Activated CD4-positive, alpha-beta T cell treated with anti-CD3 and anti-CD28 coated beads, Interleukin-2, amount 50 U/mL, for 1 hour (primary cell): ENCODE measurements around the gene GUK1.
"Not testable (repeated sequence)": the region's sequence is repeated elsewhere in the genome, so short reads cannot be mapped to it uniquely, and the experiment has no call there.

ENCODE experiments used
- DNase-seq: peaks from one replicate; pipeline ENCODE4 v3.0.0-alpha.2; 2020

GUK1 gene

DNA sequence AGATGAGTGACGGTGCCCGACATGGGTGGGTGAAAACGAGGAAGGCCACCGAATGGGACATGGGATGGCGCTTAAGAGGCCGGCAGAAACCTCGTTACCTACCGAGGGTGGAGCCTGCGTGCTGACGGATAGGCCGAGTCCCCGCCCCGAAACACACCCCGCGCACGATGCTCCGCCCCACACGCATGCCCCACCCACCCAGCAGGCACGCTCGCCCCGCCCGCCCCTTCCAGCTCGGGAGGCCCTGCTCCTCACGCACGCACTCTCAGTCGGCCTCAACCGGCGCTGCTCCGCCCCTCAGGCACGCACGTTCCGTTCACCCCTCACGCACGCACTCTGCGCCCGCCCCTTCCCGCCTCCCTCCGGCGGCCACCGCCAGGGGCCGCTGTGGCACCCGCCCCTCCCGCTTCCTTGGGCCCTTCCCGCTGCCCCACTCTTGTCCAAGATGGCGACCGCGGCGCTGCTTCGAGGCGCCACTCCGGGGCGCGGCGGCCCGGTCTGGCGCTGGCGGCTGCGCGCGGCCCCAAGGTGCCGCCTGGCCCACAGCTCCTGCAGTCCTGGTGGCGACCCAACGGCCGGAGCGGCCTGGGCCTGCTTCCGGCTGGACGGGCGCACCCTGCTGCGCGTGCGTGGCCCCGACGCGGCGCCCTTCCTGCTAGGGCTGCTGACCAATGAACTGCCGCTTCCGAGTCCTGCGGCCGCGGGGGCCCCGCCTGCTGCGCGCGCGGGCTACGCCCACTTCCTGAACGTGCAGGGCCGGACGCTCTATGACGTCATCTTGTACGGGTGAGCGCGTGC is 25.5 kb downstream of the GUK1 start, which contains the start of gene IBA57:
IBA57 (plus strand) TSS at position 433 of the 798 bp plus-strand sequence; CDS start at position 446, 13 bp downstream.
- peak; percentile 100 for DNase-seq

- peak; percentile 61 for DNase-seq
Measured at GRCh38 chr1:228166170-228166936, 26.3 kb downstream of the GUK1 start.

DNA sequence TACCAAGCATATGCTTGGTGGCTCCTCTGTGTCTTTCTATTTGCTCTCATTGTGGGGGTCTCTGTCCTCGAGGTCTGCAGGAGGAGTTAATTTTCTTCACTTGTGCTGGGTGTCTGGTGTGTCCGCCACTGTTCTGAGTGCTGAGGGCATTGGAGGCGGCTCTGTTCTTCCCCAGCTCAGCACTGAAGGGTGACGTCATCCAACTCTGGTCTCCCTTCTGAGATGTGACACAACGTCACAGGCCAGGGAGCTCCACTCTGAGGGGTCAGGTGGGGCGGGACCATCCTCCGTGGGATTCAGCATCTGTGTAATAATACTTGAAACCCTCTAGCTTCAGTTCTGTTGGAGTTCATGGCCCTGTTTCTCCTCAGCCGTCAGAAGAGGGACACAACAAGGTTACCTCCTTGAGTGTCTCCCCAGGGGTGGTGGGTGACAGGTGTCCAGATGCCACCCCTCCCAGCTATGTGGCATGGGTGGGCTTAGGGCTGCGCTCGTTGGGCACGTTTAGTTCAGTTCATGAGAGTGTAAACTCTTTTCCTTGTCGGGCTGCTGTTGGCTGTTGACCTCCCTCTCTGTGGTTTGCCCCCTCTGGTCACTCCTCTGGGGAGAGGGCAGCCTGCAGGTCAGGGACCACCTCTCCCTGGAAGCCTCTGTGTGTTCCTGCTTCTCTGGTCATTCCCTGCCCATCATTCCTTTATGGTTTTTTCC is 28.6 kb downstream of the GUK1 start:
- no peak for DNase-seq

- no peak for DNase-seq
Measured at GRCh38 chr1:228169345-228169744, 29.3 kb downstream of the GUK1 start.

GRCh38 chr1:228170666-228171065 is 30.6 kb downstream of the GUK1 start:
- DNase-seq = no peak

DNA sequence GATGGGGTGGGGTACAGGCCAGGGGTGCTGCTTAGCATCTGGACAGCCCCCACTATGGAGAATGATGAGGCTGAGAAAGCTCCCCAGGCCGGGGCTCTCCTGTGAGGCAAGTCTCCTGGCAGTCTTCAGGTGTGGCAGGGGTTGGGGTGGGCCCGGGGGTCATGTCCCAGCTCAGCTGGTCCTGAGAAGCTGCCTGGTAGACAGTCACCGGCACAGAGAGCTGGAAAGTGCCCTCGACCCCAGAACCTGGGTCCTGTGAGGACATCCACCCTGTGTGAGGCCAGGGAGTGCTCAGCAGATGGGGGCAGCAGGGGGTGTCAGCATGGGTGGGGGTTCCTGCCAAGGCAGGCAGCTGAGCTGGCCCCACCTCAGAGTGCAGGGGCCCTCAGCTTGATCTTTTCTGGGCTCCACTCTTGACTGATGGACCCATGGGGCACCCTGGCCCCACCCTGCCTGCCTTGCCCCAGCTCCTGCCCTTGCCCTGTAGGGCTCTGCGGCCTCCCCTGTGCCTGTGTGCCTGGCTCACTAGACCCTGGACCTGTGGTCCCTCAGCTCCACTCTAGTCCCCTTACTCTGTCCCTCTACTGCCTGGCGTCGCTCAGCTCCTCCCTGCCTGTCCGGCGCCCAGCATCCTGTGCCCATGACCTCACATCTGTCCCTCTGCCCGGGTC is 31.3 kb downstream of the GUK1 start:
- DNase-seq = no peak

GRCh38 chr1:228172591-228173527 is 32.8 kb downstream of the GUK1 start:
- no peak for DNase-seq

DNA sequence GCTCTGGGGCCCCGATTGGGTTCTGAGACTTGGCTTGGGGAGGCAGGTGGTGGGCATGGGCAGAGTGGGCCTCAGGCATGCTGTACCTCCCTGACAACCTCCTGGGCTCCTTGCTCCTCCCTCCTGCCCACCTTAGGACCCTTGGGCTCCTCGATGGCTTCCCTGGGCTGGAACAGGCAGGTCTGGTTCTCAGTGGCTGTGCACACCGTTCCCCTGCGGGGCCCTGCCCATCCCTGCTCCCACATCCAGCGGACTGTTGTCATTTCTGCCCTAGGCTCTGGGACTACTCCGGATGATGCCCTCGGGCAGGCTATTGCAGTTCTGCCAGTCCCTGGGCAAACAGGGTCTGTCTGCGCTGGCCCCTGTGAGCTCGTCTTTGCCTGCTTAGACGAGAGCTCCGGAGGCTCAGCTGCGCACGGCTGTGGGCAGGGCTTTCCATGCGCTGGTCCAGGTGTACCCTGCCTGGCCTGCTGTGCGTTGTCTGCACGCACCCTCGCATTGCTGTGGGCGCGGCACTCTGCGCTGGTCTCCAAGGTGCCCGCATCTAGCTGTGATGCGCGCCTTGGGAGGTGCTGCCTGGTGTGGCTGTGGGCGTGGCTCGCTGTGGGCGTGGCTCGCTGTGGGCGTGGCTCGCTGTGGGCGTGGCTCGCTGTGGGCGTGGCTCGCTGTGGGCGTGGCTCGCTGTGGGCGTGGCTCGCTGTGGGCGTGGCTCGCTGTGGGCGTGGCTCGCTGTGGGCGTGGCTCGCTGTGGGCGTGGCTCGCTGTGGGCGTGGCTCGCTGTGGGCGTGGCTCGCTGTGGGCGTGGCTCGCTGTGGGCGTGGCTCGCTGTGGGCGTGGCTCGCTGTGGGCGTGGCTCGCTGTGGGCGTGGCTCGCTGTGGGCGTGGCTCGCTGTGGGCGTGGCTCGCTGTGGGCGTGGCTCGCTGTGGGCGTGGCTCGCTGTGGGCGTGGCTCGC is 33.7 kb downstream of the GUK1 start:
- DNase-seq = not testable (repeated sequence)

DNA sequence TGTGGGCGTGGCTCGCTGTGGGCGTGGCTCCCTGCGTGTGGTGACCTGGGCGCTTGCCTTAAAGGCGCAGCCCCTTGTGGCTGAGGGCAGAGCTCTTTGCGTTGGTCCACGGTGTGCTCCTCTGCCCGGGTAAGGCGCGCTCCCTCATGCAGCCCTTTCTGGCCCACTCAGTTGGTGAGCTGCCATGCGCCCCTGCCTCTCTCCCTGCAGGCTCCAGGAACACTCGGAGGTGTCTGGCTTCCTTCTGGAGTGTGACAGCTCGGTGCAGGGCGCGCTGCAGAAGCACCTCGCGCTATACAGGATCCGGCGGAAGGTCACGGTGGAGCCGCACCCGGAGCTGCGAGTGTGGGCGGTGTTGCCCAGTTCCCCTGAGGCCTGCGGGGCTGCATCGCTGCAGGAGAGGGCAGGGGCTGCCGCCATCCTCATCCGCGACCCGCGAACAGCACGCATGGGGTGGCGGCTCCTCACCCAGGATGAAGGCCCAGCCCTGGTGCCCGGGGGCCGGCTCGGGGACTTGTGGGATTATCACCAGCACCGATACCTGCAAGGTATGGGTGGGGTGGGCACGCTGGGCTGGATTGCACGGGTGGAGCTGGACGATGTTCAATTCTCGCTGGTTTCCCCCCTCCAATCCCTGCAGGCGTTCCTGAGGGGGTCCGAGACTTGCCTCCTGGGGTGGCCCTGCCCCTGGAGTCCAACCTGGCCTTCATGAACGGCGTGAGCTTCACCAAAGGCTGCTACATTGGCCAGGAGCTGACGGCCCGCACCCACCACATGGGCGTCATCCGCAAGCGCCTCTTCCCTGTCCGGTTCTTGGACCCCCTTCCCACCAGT is 34.6 kb downstream of the GUK1 start:
- no peak for DNase-seq

DNA sequence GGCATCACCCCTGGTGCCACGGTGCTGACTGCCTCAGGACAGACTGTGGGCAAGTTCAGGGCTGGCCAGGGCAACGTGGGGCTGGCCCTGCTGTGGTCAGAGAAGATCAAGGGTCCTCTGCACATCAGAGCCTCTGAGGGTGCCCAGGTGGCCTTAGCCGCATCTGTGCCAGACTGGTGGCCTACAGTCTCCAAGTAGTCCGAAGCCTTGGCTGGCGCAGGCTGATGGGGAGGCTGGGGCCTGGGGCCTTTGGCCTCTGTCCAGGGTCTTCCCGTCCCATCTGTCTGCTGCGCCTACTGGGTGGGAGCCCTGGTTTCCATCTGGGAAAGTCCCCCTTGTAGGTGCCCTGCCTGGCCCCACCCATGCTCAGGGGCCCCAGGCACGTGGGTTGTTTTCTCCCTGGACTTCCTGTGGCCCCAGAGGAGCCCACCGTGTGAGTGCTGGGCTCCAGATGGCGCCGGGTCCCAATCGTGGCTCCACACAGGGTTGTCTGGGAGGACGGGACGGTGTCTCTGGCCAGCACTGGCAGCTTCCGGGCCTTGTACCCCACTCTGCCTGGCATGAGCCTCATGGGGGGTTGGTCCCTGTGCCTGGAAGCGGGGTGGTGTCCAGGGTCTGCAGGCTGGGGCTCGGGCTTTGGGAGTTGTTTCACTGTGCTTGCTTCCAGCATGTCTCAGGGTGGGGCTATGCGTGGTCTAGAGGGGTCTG is 35.4 kb downstream of the GUK1 start:
- DNase-seq = no peak

GRCh38 chr1:228176024-228176395 is 35.9 kb downstream of the GUK1 start:
- DNase-seq = no peak

DNA sequence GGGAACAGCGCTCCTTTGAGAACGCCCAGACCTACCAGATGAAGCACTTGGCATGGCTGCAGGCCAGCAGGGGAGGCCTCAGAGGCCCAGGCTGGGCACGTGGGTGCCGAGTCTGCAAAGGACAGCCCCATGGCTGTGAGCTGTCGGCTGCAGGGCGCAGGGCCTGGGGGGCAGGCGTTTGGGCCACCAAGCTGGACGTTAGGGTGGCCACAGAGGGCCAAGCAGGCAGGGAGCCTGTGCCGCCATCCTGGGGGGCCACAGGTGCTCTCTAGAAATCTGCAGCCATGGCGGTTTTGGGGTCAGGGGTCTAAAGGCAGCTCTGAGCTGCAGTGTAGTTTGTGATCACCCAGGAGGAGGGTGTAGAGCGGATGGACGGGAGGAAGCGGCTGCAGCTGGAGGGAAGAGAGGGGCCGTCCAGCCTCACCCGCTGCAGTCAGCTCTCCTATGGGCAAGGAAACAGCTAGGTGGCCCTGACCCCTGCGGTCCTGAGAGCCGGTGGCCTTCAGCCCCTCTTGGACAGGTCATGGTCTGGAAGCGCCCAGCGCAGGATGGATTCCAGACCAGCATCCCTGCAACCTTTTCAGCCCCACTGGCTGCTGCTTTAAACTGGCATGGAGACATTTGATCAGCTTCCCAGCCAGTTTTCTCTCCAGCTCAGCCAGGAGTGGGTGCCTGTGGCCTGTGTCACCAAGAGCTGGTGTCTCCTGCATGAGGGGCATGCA is 36.5 kb downstream of the GUK1 start:
- no peak for DNase-seq

- no peak for DNase-seq
Measured at GRCh38 chr1:228177183-228177475, 37.0 kb downstream of the GUK1 start.

GRCh38 chr1:228177721-228178710 is 37.9 kb downstream of the GUK1 start:
- DNase-seq = no peak

DNA sequence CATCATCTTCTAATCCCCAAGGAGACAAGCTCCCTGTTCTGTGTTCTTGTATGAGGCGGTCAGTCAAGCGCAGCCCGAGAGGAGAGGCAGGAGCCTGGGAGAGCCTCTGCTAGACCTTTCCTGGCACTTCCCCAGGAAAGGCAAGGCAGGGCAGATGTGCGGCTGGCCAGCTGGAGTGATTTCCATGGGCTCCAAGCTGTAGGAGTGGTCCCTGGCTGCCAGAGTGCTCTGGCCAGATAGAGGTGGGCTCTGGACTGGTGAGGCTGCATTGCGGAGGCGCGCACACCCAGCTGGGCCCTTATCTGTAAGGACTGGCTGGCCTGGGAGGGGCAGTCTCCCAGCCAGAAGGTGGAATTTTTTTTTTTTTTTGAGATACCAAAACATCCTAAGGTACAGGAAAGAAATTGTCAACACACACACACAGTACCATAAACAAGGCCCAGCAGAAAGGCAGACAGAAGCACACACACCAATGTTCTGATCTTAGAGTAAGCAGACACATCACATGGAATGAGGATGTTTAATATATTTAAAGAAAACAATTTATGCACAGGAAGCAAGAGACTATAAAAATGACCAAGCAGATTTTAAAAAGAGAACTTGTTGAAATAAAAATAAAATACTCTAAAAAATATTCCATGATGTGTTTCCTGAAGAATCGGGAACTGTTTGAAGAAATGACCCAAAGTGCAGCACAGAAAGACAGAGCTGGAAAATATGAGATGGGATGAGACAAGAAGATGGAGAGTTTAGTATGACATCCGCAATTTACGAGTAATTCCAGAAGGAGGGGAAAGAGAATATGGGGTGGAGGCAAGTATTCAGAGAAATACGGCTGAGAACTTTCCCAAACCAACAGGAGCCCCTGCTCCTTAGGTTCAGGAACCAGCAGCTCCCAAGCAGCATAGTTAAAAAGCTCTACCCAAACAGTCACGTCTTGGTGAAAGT is 38.9 kb downstream of the GUK1 start:
- DNase-seq = no peak
